Mesothelial cell of epicardium (in vitro differentiated cells): ENCODE measurements around the gene RPTN. TPM values are rescaled to one million over a fixed set of nuclear protein-coding genes. Genes with fewer than 3 reads are reported as not detected.

Experiments used
- DNase-seq, 2 experiments: peaks; one replicate each; pipeline ENCODE4 v3.0.0; 2021; ENCODE audit warnings: low spot score in 2 of 2; ENCODE audit not compliant: unreplicated experiment in 2 of 2
- H3K27ac Mint-ChIP-seq: 2 replicates; pipeline ENCODE4 v1.8.0; 2021; ENCODE audit warnings: mixed read lengths
- H3K27me3 Mint-ChIP-seq: 2 replicates; pipeline ENCODE4 v1.8.0; 2021; ENCODE audit warnings: low read depth, mixed read lengths
- H3K36me3 Mint-ChIP-seq: 2 replicates; pipeline ENCODE4 v1.8.0; 2021; ENCODE audit warnings: mixed read lengths
- H3K4me1 Mint-ChIP-seq: 2 replicates; pipeline ENCODE4 v1.8.0; 2021; ENCODE audit warnings: mixed read lengths
- H3K4me3 Mint-ChIP-seq: 2 replicates; pipeline ENCODE4 v1.8.0; 2021; ENCODE audit warnings: mild to moderate bottlenecking, moderate library complexity, mixed read lengths
- H3K9me3 Mint-ChIP-seq: 2 replicates; pipeline ENCODE4 v1.8.0; 2021; ENCODE audit warnings: mixed read lengths
- total RNA-seq: library from RNA; stranded (reverse); gene quantifications from 3 replicates; pipeline ENCODE4 v1.2.1, GENCODE V29; 2021
- TF ChIP-seq, protein P1 (sequence below): fragments of 200-600 bp; sonication (generic); IDR thresholded peaks from one replicate; pipeline ENCODE4 v1.5.0; 2021; ENCODE audit warnings: antibody characterized with exemption; ENCODE audit not compliant: unreplicated experiment

RPTN gene
- total RNA-seq, 1 donor from 2014 or later = not detected

GRCh38 chr1:152168535-152168868 is 9.5 kb upstream of the RPTN start:
- no peaks in the 10 kb centered on the region for H3K4me1 Mint-ChIP-seq
- H3K36me3 Mint-ChIP-seq = no peaks in the 10 kb centered on the region
- H3K27ac Mint-ChIP-seq = no peak overlapping the region
- no peak for DNase-seq
- H3K4me3 Mint-ChIP-seq = no peak overlapping the region
- no peaks in the 10 kb centered on the region for H3K27me3 Mint-ChIP-seq
- H3K9me3 Mint-ChIP-seq = peaks cover 78% of the 10 kb centered on the region
- TF ChIP-seq, protein P1, sequence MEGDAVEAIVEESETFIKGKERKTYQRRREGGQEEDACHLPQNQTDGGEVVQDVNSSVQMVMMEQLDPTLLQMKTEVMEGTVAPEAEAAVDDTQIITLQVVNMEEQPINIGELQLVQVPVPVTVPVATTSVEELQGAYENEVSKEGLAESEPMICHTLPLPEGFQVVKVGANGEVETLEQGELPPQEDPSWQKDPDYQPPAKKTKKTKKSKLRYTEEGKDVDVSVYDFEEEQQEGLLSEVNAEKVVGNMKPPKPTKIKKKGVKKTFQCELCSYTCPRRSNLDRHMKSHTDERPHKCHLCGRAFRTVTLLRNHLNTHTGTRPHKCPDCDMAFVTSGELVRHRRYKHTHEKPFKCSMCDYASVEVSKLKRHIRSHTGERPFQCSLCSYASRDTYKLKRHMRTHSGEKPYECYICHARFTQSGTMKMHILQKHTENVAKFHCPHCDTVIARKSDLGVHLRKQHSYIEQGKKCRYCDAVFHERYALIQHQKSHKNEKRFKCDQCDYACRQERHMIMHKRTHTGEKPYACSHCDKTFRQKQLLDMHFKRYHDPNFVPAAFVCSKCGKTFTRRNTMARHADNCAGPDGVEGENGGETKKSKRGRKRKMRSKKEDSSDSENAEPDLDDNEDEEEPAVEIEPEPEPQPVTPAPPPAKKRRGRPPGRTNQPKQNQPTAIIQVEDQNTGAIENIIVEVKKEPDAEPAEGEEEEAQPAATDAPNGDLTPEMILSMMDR = no peak

GRCh38 chr1:152167835-152168534 is 9.0 kb upstream of the RPTN start:
- Mint-ChIP-seq H3K27me3 (no peaks in the 10 kb centered on the region), H3K4me1 (no peaks in the 10 kb centered on the region), H3K27ac (no peak overlapping the region), H3K36me3 (no peaks in the 10 kb centered on the region), H3K9me3 (peaks cover 78% of the 10 kb centered on the region), H3K4me3 (no peak overlapping the region)
- TF ChIP-seq, protein P1 = no peak
- DNase-seq = no peak

DNA sequence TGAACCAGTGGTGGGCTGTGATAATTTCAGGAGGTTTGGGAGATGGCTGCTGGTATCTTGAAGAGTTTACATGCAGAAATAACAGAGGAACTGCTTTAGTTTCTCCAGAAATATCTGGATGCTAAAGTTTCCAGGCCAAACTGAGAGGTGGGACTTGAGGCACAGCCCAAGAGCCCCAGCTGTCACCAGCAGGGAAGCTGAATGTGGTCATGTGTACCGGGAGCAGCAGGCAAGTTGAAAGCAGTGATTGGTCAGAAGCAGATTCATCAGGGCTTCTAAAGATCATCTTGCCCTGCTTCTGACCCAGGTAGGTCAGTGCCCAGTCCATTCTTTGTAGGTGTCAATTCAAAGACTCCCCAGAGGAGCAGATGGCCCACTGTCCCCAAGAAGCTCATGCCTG is 7.9 kb upstream of the RPTN start:
- no peak overlapping the region for H3K27ac Mint-ChIP-seq
- H3K27me3 Mint-ChIP-seq = no peaks in the 10 kb centered on the region
- H3K4me1 Mint-ChIP-seq = no peaks in the 10 kb centered on the region

DNA sequence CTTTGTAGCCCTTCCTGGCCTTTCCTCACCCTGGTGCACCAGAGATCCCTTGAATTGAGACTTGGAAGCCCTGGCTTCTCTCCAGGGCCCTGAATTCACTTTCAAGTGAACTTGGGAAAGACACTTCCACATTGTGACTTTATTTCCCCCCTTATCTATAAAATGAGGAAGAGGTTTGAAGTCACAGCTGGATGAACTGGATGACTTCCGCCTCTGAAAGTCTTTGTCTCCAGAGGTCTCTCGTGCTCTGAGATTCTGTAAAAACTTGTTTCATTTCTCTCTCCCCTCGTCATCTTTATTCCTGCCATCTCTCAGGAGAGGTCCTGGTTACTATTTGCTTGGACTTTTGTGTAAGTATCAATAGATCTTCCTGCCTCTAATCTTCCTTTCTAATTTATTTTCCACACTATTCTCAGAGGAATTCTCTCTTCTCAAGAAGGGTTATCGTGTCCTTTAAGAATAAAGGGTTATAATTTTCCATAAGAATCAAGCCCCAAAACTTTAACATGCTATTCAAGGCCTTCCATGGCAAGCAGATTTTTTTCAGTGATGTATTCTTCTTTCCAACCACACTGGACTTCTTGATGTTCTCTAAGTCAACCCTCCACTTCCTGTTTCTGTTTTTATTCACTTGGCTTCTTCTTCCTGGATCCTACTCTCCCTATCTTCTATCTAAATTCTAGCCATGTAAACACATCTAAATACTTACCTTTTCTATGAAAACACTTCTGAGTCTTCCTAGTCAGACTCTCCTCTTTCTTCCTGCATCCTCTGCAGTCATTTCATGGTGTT is 6.5 kb upstream of the RPTN start:
- TF ChIP-seq, protein P1 = no peak
- no peak for DNase-seq
- no peak overlapping the region for H3K4me3 Mint-ChIP-seq
- no peaks in the 10 kb centered on the region for H3K27me3 Mint-ChIP-seq
- peaks cover 79% of the 10 kb centered on the region for H3K9me3 Mint-ChIP-seq
- no peaks in the 10 kb centered on the region for H3K36me3 Mint-ChIP-seq
- no peak overlapping the region for H3K27ac Mint-ChIP-seq
- H3K4me1 Mint-ChIP-seq = no peaks in the 10 kb centered on the region

More for the DNA sequence above, 7.9 kb upstream of the RPTN start:
- TF ChIP-seq, protein P1 = no peak
- peaks cover 79% of the 10 kb centered on the region for H3K9me3 Mint-ChIP-seq
- no peak for DNase-seq
- no peak overlapping the region for H3K4me3 Mint-ChIP-seq
- no peaks in the 10 kb centered on the region for H3K36me3 Mint-ChIP-seq

- Mint-ChIP-seq H3K27me3 (no peaks in the 10 kb centered on the region), H3K4me3 (no peak overlapping the region), H3K4me1 (no peaks in the 10 kb centered on the region), H3K36me3 (no peaks in the 10 kb centered on the region), H3K27ac (no peak overlapping the region), H3K9me3 (peaks cover 79% of the 10 kb centered on the region)
- DNase-seq = no peak
- TF ChIP-seq, protein P1 = no peak
These were observed 5.6 kb upstream of the RPTN start for GRCh38 chr1:152164517-152165136.
